GM12892 (cell line): ENCODE data around the gene C15orf62.

Experiments used
- POLR2A ChIP-seq: IDR thresholded peaks from 2 replicates; pipeline ENCODE4 v1.6.1; 2011; ENCODE audit warnings: low read depth, low read length, control low read depth
- POLR2AphosphoS5 ChIP-seq: IDR thresholded peaks from 2 replicates; pipeline ENCODE4 v1.6.1; 2011; ENCODE audit warnings: low read depth, low read length, control low read depth
- TAF1 ChIP-seq: IDR thresholded peaks from 2 replicates; pipeline ENCODE4 v1.6.1; 2011; ENCODE audit warnings: low read depth, mild to moderate bottlenecking, control low read depth, low read length, borderline replicate concordance

DNA sequence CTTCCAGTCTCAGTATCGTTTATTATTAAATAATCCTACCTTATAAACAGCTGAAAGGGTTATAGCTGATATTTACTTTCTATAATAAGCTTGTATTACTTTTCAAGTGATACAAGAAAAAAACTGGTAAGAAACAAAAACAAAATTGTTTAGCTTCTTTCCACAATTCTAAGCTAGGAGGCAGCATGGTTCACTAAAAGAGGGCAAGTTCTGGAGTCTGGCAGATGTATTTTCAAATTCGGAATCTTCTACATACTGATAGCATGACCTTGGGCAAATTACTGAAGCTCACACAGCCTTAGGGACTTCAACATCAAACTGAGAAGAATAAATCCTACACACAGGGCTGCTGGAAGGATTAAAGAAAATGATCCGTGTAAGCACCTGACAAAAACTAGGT is 15.4 kb downstream of the C15orf62 start:
- TF ChIP-seq POLR2A (no peak), POLR2AphosphoS5 (no peak), TAF1 (no peak)
